HepG2 (cell line): ENCODE results near the gene SCFD1. TPM values are rescaled to one million over a fixed set of nuclear protein-coding genes. Genes with fewer than 3 reads are reported as not detected.

Experiments used
- GMEB2 ChIP-seq: IDR thresholded peaks from 2 replicates; pipeline ENCODE4 v1.6.1; 2016; ENCODE audit warnings: missing biosample characterization, missing genetic modification reagents, low read depth
- RBM22 ChIP-seq: fragments of 200-400 bp; formaldehyde crosslinking; optimal IDR thresholded peaks from 2 replicates; pipeline ENCODE3; 2017; ENCODE audit warnings: mild to moderate bottlenecking, low read length, moderate library complexity
- SRSF1 ChIP-seq: fragments of 200-400 bp; formaldehyde crosslinking; optimal IDR thresholded peaks from 2 replicates; pipeline ENCODE3; 2017; ENCODE audit warnings: mild to moderate bottlenecking, low read depth, low read length, moderate library complexity
- ZFP37 ChIP-seq: sonication (generic); formaldehyde crosslinking; IDR thresholded peaks from 2 replicates; pipeline ENCODE4 v1.4.0; 2020; ENCODE audit warnings: missing genetic modification reagents, borderline replicate concordance
- ZHX2 ChIP-seq, 2 experiments: sonication (generic) in 1 of 2; formaldehyde crosslinking in 1 of 2; IDR thresholded peaks; 2 replicates each; pipeline versions ENCODE4 v1.6.1 to v1.9.0; 2014 to 2022; ENCODE audit warnings: antibody characterized with exemption in 1 of 2, borderline replicate concordance in 1 of 2, inconsistent platforms in 1 of 2, low read depth in 1 of 2, missing genetic modification reagents in 1 of 2
- ZNF558 ChIP-seq: sonication (generic); formaldehyde crosslinking; IDR thresholded peaks from 2 replicates; pipeline ENCODE4 v1.9.0; 2022; ENCODE audit warnings: mild to moderate bottlenecking, missing genetic modification reagents, borderline replicate concordance
- polyA plus RNA-seq, 8 experiments: library from polyadenylated mRNA; depleted of rRNA in 3 of 8; stranded (reverse) in 7 of 8; unstranded in 1 of 8; fragments of >200 nt; fragmentation: Illumina TruSeq in 4 of 8; extraction: Trizol in 4 of 8; gene quantifications; 2 replicates each; pipeline versions ENCODE4 v1.2.1 to v1.2.3, GENCODE V29; 2011 to 2016; ENCODE audit warnings: low read depth in 4 of 8, missing spikeins in 1 of 8, mixed read lengths in 1 of 8; ENCODE audit not compliant: insufficient read depth in 1 of 8
- total RNA-seq, 5 experiments: library from RNA; depleted of rRNA; stranded (reverse); fragments of >200 nt; fragmentation: Illumina TruSeq; extraction: Trizol; gene quantifications; 2 replicates each; pipeline ENCODE4 v1.2.3, GENCODE V29; 2016; ENCODE audit warnings: low read depth in 1 of 5
- TF ChIP-seq, protein P1 (sequence below): sonication (generic); formaldehyde crosslinking; conservative IDR thresholded peaks from 2 replicates; pipeline ENCODE4 v1.8.1; 2023; ENCODE audit warnings: missing genetic modification reagents
- TF ChIP-seq, protein P2 (sequence below): sonication (generic); formaldehyde crosslinking; IDR thresholded peaks from 2 replicates; pipeline ENCODE4 v1.8.1; 2023; ENCODE audit warnings: mild to moderate bottlenecking, moderate library complexity, missing genetic modification reagents

SCFD1 gene
- total and polyA plus RNA-seq, 2 of the 13 experiments (the other 11 are each of a cell fraction or from before 2014, with no cell fraction given) = 235 to 256 TPM

DNA sequence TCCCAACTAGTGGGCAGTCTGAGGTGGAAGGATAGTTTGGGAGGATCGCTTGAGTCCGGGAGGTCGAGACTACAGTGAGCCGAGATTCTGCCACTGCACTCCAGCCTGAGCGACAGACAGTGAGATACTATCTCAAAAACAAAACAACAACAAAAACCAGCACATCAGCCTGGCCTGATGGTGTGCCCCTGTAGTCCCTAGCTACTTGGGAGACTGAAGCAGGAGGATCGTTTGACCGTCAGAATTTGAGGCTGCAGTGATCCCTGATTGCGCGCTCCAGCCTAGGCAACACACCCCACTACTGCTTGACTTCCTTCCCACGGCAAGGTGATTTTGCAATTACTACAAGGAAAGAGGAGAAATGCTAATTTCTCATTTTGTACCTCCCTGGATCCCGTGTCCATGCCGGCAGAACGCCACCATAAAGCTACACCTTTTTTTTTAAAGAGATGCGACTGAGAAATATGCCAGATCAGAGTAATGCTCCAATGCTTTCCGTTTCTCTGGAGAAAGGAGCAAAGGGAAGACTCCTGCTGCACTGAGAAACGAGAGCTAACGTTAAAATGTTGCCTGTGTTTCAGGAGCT, 672 bp upstream of the SCFD1 start (continued):
- TF ChIP-seq GMEB2 (CRISPR knock-in tag) = no peak
- TF ChIP-seq, protein P1, sequence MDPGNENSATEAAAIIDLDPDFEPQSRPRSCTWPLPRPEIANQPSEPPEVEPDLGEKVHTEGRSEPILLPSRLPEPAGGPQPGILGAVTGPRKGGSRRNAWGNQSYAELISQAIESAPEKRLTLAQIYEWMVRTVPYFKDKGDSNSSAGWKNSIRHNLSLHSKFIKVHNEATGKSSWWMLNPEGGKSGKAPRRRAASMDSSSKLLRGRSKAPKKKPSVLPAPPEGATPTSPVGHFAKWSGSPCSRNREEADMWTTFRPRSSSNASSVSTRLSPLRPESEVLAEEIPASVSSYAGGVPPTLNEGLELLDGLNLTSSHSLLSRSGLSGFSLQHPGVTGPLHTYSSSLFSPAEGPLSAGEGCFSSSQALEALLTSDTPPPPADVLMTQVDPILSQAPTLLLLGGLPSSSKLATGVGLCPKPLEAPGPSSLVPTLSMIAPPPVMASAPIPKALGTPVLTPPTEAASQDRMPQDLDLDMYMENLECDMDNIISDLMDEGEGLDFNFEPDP (CRISPR knock-in tag) = peak; percentile 78; the same call in 1 of the 2 replicates
- no peak for TF ChIP-seq ZHX2 (IDR thresholded peaks at IDR 0.05; ENCODE audit: low read depth)
- no peak for TF ChIP-seq ZHX2 (CRISPR knock-in tag; IDR thresholded peaks at IDR 0.05; ENCODE audit: borderline replicate concordance)
- peak; percentile 96 for TF ChIP-seq RBM22
- TF ChIP-seq, protein P2, sequence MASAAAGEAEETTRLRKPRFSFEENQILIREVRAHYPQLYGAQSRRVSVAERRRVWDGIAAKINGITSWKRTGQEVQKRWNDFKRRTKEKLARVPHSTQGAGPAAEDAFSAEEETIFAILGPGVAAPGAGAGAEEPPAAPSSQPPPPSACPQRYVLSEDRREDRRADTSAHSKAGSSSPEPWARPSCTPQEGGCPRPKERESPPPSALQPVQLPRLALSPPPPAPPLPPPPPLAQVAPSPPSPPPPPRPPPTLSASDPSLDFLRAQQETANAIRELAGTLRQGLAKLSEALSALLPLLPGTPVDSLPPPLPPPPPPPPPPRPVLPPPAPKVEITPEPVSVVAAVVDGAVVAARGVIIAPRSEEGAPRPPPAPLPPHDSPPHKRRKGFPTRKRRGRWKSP (CRISPR knock-in tag) = no peak
- no peak for TF ChIP-seq SRSF1
- peak; percentile 83; the same call in 1 of the 2 replicates for TF ChIP-seq ZFP37
- no peak; the same call in 1 of the 2 replicates for TF ChIP-seq ZNF558 (CRISPR knock-in tag)
